T follicular helper cell (primary cell): ENCODE data around the gene SUSD1.
"Not testable (repeated sequence)": the region's sequence is repeated elsewhere in the genome, so short reads cannot be mapped to it uniquely, and the experiment has no call there.

Experiments
- DNase-seq: peaks from one replicate; pipeline ENCODE4 v3.0.0-alpha.2; 2020; ENCODE audit warnings: low read depth
- total RNA-seq, 2 experiments: gene quantifications; one replicate each; lab custom pipeline; 2026; lab: John Stamatoyannopoulos, UW

The SUSD1 gene
- total RNA-seq, result 3.4 to 12.7 reads per million in 2 experiments

DNA sequence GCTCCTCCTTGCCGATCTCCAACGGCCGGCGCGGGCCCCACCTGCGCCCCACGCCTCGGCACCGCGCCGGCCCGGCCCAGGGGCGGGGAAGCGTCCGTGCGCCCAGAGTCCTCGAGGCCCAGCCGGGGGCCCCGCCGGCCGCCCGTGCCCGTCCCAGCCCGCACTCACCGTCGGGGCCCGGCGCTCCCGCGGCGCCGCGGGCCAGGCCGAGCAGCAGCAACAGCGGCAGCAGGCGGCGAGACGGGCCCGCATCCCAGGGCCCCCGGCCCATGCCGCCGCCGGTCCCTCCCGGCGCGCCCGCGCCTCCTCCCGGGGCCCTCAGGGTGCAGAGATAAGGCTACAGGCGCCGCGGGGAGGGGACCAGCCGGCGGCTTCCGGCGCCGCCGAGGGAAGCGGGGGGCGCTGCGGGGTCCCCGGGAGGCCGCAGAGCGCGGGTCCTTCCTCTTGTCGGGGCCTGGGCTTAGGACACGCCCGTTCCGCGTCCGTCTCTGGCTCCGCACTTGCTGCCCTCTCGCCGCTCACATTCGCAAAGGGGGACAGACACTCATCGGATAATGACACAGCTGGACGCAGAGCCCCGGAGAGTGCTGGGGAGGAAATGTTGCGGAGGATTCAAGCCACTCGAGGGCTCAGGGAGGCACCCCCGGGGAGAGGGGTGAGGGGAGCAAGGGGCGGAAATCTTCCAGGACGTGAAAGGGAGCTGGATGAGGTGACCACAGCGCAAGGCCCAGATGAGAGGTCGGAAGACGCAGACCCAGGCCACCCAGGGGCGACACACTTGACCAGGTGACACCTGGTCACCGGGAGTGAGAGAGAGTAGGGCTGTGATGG, at the start of gene SUSD1:
TSS of gene SUSD1 (minus strand) at position 333 of the 831 bp plus-strand sequence. CDS start at position 271, 62 bp downstream.
- no peak for DNase-seq

DNA sequence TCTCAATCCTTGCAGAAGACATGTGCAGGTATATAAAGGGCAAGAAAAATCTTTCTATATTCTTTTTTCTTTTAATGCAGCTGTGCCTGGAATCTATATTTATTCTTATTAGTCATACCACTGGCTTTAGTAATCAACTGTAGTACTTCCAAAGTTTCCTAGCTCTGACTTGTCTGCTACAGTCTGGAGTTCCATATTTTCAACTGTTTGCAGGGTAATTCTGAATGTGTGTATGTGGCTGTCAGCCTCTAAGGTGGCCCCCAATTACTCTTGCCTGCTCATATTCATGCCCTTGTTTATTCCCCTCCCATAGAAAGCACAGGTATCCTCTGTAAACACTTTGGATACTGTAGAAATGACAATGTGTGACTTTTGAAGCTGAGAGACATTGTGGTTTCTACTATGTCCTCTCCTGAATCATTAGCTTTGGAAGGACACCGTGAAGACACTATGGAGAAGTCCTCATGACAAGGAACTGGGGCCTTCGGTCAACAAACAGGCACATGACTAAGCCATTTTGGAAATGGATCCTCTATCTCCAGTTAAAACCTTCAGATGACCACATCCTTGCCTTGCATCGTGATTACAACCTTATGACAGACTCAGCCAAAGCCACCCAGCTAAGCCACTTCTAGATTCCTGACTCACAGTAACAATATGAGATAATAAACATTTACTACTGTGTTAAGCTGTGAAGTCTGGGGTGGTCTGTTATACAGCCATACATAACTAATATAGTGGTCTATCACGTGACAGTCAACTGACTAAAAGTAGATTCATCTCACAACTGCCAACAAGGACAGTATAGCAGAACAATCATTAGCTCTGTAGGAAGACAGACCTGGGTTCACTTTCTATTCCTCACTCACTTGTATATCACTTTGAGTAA, 49.5 kb upstream of the SUSD1 start:
- no peak for DNase-seq

DNA sequence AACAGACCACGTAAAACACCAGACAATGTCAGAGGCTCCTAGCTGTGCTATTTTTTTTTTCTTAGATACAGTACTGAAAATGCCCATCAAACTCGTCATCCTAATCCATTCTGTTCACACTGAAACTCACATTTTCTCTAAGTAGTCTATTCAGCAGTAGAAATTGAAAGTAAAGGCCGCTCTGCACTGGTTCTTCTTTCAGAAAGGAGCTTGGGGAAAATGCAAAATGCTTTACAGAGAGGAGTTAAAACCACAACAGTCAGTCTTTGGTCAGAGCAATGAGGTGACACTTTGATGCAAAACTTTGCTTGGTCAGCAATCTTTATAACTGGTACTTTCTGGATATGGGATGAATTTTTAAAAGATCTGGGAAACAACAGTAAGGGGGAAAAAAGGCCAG, 43.8 kb upstream of the SUSD1 start:
- DNase-seq, result no peak

DNA sequence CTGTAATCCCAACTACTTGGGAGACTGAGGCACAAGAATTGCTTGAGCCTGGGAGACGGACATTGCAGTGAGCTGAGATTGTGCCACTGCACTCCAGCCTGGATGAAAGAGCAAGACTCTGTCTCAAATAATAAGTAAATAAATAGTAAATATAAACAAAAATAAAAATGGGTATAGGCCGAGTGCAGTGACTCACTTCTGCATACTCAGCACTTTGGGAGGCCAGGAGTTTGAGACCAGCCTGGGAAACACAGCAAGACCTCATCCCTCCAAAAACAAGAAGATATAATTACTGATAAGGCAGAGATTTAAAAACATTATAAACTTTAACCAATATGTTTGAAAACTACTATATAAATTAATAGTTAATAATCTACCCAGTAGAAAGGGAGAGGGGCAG, 37.8 kb upstream of the SUSD1 start:
- no peak for DNase-seq

DNA sequence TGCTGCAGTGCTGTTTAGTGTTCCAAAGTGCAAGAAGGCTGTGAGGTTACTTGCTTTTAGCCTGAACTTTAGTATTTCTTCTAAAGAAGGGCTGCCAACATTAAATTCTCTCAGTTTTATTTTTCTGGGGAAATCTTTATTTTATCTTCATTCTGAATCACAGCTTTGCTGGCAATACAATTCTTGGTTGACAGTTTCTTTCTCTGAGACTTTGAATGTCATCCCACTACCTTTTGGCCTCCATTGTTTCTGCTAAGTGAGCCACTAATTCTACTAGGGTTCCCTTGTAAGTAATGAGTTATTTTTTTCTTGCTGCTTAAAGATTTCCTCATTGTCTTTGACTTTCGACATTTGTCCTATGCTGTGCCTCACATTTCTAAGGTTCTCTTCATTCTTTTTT, 32.4 kb upstream of the SUSD1 start:
- no peak for DNase-seq

DNA sequence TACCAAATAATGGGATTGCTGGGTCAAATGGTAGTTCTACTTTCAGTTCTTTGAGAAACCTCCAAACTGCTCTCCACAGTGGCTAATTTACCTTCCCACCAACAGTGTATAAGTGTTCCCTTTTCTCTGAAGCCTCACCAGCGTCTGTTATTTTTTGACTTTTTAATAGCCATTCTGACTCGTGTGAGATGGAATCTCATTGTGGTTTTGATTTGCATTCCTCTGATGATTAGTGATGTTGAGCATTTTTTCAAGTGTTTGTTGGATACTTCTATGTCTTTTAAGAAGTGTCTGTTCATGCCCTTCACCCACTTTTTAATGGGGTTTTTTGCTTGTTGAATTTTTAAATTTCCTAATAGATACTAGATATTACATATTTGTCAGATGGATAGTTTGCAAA, 28.4 kb upstream of the SUSD1 start:
- DNase-seq, result no peak

DNA sequence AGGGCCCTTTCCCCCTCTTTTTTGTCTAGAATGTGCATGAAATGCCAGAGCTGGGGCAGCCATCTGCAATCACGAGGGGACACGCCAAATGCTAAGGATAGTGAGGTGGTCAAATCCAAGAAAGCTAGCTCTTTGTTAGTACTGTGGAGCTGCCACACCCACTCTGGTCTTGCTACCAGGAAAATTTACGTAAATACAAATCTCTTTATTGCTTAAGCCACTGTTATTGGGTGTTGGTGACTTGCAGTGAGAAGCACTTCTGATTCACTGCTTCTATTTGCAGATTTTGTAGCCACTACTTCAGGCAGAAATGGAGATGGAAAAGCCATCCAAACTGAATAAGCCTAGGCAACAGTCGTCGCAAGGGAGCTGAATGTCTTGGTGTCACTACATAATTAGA, 25.6 kb upstream of the SUSD1 start:
- no peak for DNase-seq

DNA sequence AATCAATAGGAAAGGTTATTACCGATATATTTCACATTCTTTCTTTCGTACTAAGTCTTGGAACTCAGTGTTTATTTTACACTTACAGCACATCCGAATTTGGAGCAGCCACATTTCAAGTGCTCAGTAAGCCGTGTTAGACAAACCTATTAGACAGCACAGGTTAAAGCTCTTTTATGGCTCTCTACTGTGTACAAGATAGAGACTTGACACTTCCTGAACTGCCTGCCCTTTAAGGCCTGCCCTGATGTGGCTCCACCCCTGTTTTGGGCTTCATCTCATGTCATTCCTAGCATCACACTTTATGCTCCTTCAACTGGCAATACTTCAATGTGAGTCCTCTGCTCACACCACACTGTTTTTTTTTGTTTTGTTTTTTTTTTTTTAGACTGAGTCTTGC, 23.5 kb upstream of the SUSD1 start:
- DNase-seq, result no peak

DNA sequence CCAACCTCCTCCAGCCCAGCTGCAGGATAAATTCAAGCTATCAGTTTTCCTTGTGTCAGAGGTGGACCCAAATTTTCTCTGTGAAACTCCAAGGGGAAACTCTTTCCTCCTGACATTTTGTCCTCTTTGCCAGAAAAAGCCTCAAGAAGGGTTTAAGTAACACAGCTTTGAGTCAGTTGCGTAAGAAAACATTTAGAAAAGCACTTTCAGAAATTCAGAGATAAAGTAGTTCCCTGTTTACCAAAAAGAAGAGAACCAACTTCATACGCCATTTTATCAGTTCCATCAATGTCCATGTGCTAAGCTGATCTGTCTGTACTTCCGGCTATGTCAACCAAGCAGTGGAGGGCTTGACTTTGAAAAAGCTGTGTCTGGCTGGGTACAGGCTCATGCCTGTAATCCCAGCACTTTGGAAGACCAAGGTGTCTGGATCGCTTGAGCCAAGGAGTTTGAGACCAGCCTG, 19.9 kb upstream of the SUSD1 start:
- no peak for DNase-seq

DNA sequence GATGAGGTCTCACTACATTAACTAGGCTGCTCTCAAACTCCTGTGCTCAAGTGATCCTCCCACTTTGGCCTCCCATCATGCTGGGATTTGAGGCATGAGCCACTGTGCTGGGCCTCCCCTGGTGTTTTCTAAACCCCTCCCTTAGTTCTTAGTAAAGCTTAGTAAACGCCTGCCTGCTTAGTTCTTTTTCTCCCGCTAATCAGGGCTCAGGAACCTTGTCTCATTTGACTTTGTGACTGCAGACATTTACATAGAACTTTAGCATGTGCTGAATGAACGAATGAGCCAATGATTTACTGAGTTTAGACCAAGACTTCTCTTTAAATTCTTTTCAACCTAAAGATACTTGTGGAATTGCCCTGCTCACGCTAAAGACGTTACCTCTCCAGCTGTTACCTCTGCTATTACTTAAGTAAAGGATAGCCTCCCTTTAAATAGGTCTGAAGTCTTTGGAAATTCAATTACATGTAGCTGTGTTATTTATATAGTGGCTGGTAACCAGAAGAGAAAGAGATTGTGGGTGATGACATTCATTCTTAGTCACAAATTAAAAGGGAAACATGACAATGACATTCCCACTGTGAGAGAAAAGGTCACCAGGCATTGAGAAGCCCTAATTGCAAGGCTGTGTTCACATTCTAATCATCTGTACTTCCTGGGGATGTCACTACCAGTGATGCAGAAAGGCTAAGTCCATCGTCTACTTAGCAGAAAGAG, 18.6 kb upstream of the SUSD1 start:
- no peak for DNase-seq

DNA sequence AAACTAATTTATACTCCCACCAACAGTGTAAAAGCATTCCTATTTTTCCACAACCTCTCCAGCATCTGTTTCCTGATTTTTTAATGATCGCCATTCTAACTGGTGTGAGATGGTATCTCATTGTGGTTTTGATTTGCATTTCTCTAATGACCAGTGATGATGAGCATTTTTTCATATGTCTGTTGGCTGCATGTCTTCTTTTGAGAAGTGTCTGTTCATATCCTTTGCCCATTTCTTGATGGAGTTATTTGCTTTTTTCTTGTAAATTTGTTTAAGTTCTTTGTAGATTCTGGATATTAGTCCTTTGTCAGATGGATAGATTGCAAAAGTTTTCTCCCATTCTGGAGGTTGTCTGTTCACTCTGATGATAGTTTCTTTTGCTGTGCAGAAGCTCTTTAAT, 15.2 kb upstream of the SUSD1 start:
- not testable (repeated sequence) for DNase-seq

DNA sequence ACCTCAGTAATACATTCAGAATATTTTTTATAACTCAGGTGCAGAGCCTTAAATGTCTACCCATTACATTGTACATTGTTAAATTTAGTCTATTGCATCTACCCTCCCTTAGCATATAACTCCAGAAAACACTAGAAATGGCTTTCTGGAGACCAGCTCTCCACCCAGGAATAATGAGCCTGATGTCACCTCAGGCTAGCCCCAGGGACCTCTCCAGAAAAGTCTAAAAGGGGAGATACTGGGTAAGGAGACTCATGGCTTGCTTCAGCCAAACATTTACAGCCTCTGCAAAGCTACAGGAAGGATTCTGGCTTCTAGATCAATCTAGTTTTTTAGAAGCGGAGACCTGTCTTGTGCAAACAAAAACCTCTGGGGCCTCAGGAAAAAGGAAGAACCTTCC, 13.8 kb upstream of the SUSD1 start:
- no peak for DNase-seq

DNA sequence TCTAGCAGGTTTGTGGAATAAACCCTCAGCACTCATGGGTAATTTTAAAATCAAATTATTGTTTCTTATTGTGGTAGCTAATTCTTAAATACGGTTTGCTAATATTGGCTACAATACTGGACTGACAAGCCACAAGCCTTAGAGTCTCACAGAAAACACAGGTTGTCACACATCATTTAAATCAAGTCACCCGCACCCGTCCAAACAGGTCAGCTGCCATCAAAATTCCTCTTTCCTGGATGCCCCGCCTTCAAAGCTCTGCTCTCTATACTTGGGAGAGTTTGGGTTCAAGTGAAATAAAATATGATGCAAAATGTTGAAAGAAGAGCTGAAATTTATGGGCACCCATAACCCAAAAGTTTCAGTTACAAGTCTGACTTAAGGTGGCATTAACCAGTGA, 12.3 kb upstream of the SUSD1 start:
- DNase-seq, result no peak

DNA sequence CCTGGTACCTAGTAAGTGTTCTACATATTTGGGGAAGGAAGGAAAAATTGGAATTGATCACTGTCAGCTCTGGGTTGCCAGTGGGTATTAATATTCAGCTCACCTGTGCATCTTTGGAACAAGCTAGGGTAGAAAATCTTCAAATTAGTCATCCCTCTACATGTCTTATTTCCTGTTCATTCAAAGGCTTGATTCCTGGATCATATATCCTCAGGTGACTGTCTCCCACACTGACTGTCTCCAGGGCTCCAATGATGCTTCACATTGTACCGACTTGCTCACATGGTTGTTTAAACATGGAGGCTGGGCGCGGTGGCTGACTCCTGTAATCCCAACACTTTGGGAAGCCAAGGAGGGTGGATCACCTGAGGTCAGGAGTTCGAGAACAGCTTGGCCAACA, 11.6 kb upstream of the SUSD1 start:
- DNase-seq, result no peak

DNA sequence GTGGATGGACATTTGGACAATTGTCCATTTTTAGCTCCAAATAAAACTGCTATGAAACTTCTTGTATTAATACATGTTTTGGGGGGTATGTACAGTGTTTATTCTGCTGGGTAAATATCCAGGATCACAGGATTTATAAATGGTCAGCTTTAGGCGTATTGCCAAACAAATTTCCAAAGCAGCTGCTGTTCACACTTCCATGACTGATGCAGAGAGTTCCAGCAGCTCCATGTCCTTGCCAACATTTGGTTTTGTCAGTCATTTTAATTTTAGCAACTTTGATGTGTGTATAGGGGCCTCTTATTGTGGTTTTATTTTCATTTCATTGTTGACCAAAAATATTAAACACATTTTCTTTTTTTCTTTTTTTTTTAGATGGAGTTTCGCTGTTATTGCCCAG, 9.8 kb upstream of the SUSD1 start:
- DNase-seq, result no peak

DNA sequence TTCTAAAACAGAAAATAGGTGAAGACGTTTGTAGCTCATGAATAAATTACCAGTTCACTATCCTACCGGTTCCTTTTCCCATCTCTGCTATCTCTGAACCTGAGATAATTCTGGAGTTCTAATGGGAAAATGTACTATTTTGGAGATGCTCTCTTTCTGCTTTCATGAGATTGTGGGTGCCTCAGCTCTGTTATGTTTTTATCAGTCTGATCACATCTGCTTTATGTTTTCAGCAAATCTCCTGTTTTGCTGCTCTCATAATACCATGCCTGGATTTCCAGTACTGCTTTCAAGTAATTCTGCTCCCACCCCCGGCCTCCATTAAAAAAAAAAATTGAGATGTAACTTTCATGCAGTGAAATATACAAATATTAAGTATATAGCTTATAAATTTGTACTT, 9.1 kb upstream of the SUSD1 start:
- no peak for DNase-seq

DNA sequence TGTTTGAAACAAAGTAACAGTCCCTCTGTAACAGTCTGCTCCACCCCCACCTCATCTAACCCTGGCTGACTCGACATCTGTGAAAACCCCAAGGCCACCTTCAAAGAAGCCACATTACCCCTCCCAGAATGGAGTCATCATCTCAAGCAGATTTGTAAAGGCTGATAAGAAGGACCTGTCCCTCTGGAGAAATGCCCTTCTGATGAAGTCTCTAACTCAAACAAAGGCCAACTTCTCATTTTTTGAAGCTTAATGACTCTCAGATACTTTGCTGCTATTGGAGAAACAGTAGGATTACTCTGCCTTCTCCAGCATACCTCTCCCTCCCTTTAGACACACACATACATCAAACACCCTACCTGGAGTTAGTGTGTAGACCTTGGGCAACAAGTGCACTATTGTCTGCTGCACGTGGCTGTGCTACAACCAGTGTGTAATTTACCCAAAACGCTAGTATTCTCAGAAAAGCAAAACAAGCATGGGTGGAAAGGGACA, 5.3 kb upstream of the SUSD1 start:
- no peak for DNase-seq

DNA sequence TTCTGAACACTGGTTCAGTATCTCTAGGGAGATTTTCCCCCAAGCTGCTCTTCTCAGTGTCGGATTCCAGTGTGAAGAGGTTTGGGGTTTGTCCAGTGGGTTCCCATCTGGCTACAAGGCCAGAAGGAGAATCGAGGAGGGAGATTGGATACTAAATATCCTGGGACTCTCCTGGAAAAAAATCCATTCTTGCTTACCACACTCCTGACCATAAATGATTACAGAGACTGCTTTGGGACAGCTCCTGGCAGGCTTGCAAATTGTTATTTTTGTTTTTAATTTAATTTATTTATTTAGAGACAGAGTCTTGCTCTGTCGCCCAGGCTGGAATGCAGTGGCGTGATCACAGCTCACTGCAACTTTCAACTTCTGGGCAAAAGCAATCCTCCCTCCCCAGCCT, 4.7 kb upstream of the SUSD1 start:
- DNase-seq, result no peak

DNA sequence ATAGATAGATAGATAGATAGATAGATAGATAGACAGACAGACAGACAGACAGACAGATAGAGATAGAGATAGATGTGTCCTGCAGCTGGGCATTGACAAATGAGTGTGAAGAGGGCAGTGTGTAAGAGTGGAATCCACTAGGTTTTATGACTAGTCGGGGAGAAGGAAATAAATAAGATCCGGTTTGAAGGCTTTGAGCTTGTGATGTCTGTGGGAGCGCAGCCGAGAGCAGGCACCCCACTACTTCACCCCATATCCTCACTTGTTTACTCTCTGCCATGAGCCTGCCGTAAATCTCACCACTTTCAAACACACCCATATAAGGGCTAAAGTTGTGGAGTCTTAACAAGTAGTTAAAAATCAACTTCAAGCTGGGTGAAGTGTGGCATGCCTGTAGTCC, 1.4 kb upstream of the SUSD1 start:
- DNase-seq, result no peak

DNA sequence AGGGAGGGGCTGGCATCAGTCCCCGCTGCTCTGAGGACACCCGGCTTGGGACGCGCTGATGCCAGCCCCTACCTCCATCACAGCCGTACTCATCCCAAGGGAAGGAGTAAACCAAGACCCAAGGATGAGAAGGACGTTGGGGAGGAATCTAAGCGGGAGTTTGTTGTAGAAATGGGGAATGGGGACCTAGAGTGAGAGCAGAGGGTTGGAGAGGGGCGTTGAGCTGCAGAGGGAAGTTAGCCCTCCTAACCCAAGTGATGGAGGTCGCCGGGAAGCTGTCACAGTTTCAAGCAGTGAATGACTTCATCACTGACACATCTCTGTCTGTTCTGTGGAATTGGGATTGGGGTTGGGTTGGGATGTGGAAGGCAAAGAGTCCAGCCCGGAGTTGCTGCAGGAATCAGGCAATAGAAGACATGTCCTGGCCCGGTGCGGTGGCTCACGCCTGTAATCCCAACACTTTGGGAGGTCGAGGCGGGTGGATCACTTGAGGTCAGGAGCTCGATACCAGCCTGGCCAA, 759 bp upstream of the SUSD1 start:
- DNase-seq, result no peak

DNA sequence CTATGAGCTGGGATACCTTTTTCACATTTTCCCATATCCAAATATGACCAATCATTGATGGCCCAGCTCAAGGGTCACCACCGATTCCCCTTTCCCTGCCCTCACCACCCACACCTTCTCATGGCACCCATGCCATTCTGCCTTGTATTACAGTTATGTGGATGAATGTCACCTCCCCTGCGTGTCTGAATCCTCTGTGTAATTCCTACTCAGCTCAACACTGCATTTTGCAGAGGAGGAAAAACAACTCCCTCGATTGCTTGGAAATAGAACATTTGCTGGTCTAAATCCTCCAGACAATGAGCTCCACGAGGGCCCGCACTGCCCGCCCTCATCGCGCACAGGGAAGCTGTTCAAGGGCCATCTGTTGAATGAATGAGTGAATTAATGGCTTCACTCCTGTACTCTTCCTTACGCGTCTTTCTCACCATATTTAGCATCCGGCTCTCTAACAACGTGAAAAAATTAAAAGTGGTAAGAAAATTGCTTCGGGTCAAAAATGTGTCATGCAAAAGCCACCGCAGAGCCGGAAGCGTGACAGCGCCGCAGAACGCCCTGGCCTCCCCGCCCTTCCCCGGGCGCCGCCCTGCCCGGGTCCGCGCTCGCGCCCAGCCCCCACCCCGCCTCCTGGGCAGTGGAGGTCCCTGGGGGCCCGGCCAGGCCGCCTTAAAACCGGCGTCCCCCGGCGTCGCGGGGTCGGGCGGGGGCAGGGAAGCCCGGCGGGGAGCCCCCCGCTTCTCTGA, 704 bp downstream of the SUSD1 start:
- DNase-seq, result peak; percentile 49
